WTC11 (cell line): ENCODE results near the gene HMGXB4.

Experiments used
- FOXJ3 ChIP-seq: sonication (generic); formaldehyde crosslinking; IDR thresholded peaks from 2 replicates; pipeline ENCODE4 v1.9.0; 2021; ENCODE audit warnings: missing genetic modification reagents, mild to moderate bottlenecking, borderline replicate concordance
- IRF2 ChIP-seq: sonication (generic); formaldehyde crosslinking; IDR thresholded peaks from 2 replicates; pipeline ENCODE4 v1.8.0; 2022; ENCODE audit warnings: low read depth, missing genetic modification reagents, borderline replicate concordance
- NR3C1 ChIP-seq: sonication (generic); formaldehyde crosslinking; conservative IDR thresholded peaks from 2 replicates; pipeline ENCODE4 v1.8.1; 2023; ENCODE audit warnings: low read depth, mild to moderate bottlenecking, missing genetic modification reagents
- TEAD4 ChIP-seq: sonication (generic); formaldehyde crosslinking; IDR thresholded peaks from 2 replicates; pipeline ENCODE4 v1.8.0; 2022; ENCODE audit warnings: mild to moderate bottlenecking, missing genetic modification reagents
- ZBTB21 ChIP-seq: sonication (generic); formaldehyde crosslinking; IDR thresholded peaks from 2 replicates; pipeline ENCODE4 v1.8.1; 2023; ENCODE audit warnings: mild to moderate bottlenecking, missing genetic modification reagents, borderline replicate concordance
- ZNF317 ChIP-seq: sonication (generic); formaldehyde crosslinking; IDR thresholded peaks from 2 replicates; pipeline ENCODE4 v1.8.1; 2023; ENCODE audit warnings: low read depth, mild to moderate bottlenecking, moderate library complexity, missing genetic modification reagents, borderline replicate concordance
- TF ChIP-seq, protein P1 (sequence below): fragments of 200-600 bp; IDR thresholded peaks from 2 replicates; pipeline ENCODE4 v1.8.0; 2022; ENCODE audit warnings: antibody characterized with exemption
- TF ChIP-seq, protein P2 (sequence below): fragments of 250-450 bp; sonication (Bioruptor Pico); conservative IDR thresholded peaks from 2 replicates; pipeline ENCODE4 v1.9.0; 2021; ENCODE audit warnings: mild to moderate bottlenecking
- TF ChIP-seq, protein P3 (sequence below): sonication (generic); formaldehyde crosslinking; IDR thresholded peaks from 2 replicates; pipeline ENCODE4 v1.8.1; 2022; ENCODE audit warnings: mild to moderate bottlenecking, moderate library complexity, missing genetic modification reagents
- TF ChIP-seq, protein P4 (sequence below): sonication (generic); formaldehyde crosslinking; IDR thresholded peaks from 2 replicates; pipeline ENCODE4 v1.8.0; 2022; ENCODE audit warnings: mild to moderate bottlenecking, missing genetic modification reagents
- TF ChIP-seq, protein P5 (sequence below): sonication (generic); formaldehyde crosslinking; conservative IDR thresholded peaks from 2 replicates; pipeline ENCODE4 v1.8.1; 2022; ENCODE audit warnings: mild to moderate bottlenecking, missing genetic modification reagents
- TF ChIP-seq, protein P6 (sequence below): sonication (generic); formaldehyde crosslinking; IDR thresholded peaks from 2 replicates; pipeline ENCODE4 v1.8.1; 2023; ENCODE audit warnings: mild to moderate bottlenecking, missing genetic modification reagents, moderate library complexity

DNA sequence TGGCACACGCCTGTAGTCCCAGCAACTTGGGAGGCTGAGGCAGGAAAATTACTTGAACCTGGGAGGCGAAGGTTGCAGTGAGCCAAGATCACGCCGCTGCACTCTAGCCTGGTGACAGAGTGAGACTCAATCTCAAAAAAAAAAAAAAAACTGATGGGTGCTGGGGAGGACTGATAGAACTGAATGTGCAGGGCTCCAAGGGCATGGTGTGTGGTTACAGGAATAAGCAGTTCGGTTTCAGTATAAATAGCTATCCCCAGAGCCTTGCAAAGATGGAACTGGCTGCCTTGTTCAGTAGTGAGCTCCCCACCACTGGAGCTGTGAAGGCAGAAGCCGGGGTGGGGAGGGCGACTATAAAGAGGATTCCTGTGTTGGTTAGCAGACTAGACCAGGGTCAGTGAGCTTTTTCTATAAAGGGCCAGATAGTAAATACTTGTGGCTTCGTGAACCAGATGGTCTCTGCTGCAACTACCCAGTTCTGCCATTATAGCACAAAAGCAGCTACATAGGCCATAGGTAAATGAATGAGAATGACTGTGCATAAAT, 48.3 kb downstream of the HMGXB4 start:
- TF ChIP-seq, protein P1, sequence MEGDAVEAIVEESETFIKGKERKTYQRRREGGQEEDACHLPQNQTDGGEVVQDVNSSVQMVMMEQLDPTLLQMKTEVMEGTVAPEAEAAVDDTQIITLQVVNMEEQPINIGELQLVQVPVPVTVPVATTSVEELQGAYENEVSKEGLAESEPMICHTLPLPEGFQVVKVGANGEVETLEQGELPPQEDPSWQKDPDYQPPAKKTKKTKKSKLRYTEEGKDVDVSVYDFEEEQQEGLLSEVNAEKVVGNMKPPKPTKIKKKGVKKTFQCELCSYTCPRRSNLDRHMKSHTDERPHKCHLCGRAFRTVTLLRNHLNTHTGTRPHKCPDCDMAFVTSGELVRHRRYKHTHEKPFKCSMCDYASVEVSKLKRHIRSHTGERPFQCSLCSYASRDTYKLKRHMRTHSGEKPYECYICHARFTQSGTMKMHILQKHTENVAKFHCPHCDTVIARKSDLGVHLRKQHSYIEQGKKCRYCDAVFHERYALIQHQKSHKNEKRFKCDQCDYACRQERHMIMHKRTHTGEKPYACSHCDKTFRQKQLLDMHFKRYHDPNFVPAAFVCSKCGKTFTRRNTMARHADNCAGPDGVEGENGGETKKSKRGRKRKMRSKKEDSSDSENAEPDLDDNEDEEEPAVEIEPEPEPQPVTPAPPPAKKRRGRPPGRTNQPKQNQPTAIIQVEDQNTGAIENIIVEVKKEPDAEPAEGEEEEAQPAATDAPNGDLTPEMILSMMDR = no peak
- TF ChIP-seq NR3C1 = no peak
- TF ChIP-seq, protein P2, sequence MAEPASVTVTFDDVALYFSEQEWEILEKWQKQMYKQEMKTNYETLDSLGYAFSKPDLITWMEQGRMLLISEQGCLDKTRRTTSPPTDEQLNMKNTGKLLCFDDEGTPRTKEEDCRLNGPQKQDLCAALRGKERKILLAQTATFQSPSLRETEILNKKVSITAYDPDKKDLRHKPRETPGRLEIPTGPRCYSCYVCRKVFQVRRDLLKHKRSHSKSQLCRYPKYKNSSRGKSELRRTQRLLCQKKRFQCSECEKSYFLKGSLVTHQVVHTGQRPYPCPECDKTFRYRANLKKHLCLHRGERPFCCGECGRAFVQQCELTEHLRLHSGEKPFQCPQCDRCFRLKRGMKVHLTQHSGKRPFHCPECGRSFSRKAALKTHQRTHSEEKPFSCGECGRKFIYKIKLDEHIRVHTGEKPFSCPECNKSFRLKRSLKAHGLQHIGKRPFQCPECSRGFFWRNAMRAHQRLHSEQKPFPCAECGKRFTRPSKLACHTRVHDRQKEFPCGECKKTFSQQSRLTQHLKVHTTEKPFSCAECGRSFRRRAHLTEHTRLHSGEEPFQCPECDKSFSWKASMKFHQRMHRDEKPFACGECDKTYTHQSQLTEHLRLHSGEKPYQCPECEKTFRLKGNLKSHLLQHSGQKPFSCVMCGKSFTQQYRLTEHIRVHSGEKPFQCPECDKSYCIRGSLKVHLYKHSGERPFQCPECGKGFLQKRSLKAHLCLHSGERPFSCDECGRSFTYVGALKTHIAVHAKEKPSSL (CRISPR knock-in tag) = no peak
- TF ChIP-seq, protein P3, sequence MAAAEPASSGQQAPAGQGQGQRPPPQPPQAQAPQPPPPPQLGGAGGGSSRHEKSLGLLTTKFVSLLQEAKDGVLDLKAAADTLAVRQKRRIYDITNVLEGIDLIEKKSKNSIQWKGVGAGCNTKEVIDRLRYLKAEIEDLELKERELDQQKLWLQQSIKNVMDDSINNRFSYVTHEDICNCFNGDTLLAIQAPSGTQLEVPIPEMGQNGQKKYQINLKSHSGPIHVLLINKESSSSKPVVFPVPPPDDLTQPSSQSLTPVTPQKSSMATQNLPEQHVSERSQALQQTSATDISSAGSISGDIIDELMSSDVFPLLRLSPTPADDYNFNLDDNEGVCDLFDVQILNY = no peak
- TF ChIP-seq, protein P4, sequence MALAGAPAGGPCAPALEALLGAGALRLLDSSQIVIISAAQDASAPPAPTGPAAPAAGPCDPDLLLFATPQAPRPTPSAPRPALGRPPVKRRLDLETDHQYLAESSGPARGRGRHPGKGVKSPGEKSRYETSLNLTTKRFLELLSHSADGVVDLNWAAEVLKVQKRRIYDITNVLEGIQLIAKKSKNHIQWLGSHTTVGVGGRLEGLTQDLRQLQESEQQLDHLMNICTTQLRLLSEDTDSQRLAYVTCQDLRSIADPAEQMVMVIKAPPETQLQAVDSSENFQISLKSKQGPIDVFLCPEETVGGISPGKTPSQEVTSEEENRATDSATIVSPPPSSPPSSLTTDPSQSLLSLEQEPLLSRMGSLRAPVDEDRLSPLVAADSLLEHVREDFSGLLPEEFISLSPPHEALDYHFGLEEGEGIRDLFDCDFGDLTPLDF (CRISPR knock-in tag) = no peak
- TF ChIP-seq, protein P5, sequence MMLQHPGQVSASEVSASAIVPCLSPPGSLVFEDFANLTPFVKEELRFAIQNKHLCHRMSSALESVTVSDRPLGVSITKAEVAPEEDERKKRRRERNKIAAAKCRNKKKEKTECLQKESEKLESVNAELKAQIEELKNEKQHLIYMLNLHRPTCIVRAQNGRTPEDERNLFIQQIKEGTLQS = no peak
- TF ChIP-seq FOXJ3 = no peak
- no peak for TF ChIP-seq ZBTB21 (CRISPR knock-in tag)
- TF ChIP-seq TEAD4 = no peak
- TF ChIP-seq, protein P6, sequence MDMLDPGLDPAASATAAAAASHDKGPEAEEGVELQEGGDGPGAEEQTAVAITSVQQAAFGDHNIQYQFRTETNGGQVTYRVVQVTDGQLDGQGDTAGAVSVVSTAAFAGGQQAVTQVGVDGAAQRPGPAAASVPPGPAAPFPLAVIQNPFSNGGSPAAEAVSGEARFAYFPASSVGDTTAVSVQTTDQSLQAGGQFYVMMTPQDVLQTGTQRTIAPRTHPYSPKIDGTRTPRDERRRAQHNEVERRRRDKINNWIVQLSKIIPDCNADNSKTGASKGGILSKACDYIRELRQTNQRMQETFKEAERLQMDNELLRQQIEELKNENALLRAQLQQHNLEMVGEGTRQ (CRISPR knock-in tag) = no peak
- TF ChIP-seq IRF2 = no peak
- no peak for TF ChIP-seq ZNF317 (CRISPR knock-in tag)
